ENCODE measurements around the gene RXFP3. TPM values are rescaled to one million over a fixed set of nuclear protein-coding genes. Genes with fewer than 3 reads are reported as not detected.
"Not testable (repeated sequence)": the region's sequence is repeated elsewhere in the genome, so short reads cannot be mapped to it uniquely, and the experiment has no call there.

The RXFP3 gene
- total and polyA plus RNA-seq, 7 experiments from 2014 or later: not detected

DNA sequence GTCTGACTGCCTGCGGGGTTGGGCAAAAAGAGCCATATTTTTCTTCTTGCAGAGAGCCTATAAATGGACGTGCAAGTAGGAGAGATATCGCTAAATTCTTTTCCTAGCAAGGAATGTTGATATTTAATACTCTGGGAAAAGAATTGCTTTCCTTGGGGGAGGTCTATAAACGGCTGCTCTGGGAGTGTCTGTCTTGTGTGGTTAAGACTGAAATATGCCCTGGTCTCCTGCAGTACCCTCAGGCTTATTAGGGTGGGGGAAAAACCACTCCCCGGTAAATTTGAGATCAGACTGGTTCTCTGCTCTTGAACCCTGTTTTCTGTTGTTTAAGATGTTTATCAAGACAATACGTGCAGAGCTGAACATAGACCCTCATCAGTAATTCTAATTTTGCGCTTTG, 29.9 kb upstream of the RXFP3 start:
- POLR2A ChIA-PET: not testable (repeated sequence)

DNA sequence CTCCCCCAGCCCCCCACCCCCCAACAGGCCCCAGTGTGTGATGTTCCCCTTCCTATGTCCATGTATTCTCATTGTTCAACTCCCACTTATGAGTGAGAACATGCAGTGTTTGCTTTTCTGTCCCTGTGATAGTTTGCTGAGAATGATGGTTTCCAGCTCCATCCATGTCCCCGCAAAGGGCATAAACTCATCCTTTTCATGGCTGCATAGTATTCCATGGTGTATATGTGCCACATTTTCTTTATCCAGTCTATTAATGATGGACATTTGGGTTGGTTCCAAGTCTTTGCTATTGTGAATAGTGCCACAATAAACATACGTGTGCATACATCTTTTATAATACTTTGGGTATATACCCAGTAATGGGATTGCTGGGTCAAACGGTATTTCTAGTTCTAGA, 21.3 kb upstream of the RXFP3 start:
- CTCF ChIA-PET; H3K36me3 Mint-ChIP-seq; H3K4me1 Mint-ChIP-seq; POLR2A ChIA-PET; H3K27ac ChIP-seq (ENCODE audit: low read depth, low read length); DNase-seq; H3K27ac Mint-ChIP-seq; H3K4me3 ChIP-seq (ENCODE audit: low read length); intact Hi-C loops (cut with micrococcal nuclease); H3K4me1 ChIP-seq (ENCODE audit: control insufficient read depth in 2 of 2, insufficient read depth in 2 of 2, low read length in 2 of 2); H3K27me3 ChIP-seq (ENCODE audit: control insufficient read depth in 2 of 2, insufficient read depth in 2 of 2, low read length in 2 of 2); H3K36me3 ChIP-seq (ENCODE audit: control insufficient read depth in 2 of 3, insufficient read depth in 3 of 3, low read length in 3 of 3); H3K9me3 ChIP-seq (ENCODE audit: control insufficient read depth in 2 of 3, low read length in 3 of 3); H3K4me3 Mint-ChIP-seq; ATAC-seq: not testable (repeated sequence)
- peaks cover 6 to 62% (median 36%) of the 10 kb centered on the region in 11 donors for H3K9me3 Mint-ChIP-seq
- peaks cover 0 to 18% (median 6%) of the 10 kb centered on the region in 5 donors for H3K27me3 Mint-ChIP-seq

More for the DNA sequence above, 29.9 kb upstream of the RXFP3 start:
- peaks cover 0 to 17% (median 0%) of the 10 kb centered on the region in 3 experiments for H3K9me3 ChIP-seq (ENCODE audit: control insufficient read depth in 2 of 3, low read length in 3 of 3)
- H3K4me1 Mint-ChIP-seq; H3K4me3 ChIP-seq (ENCODE audit: low read length); H3K27me3 ChIP-seq (ENCODE audit: control insufficient read depth in 2 of 2, insufficient read depth in 2 of 2, low read length in 2 of 2); H3K36me3 ChIP-seq (ENCODE audit: control insufficient read depth in 2 of 3, insufficient read depth in 3 of 3, low read length in 3 of 3); H3K27ac ChIP-seq (ENCODE audit: low read depth, low read length); H3K4me3 Mint-ChIP-seq; intact Hi-C loops (cut with micrococcal nuclease); H3K4me1 ChIP-seq (ENCODE audit: control insufficient read depth in 2 of 2, insufficient read depth in 2 of 2, low read length in 2 of 2); DNase-seq; H3K27ac Mint-ChIP-seq; ATAC-seq; H3K36me3 Mint-ChIP-seq; CTCF ChIA-PET: not testable (repeated sequence)
- peaks cover 6 to 70% (median 32%) of the 10 kb centered on the region in 11 donors for H3K9me3 Mint-ChIP-seq
- H3K27me3 Mint-ChIP-seq: peaks cover 4 to 20% (median 16%) of the 10 kb centered on the region in 5 donors

DNA sequence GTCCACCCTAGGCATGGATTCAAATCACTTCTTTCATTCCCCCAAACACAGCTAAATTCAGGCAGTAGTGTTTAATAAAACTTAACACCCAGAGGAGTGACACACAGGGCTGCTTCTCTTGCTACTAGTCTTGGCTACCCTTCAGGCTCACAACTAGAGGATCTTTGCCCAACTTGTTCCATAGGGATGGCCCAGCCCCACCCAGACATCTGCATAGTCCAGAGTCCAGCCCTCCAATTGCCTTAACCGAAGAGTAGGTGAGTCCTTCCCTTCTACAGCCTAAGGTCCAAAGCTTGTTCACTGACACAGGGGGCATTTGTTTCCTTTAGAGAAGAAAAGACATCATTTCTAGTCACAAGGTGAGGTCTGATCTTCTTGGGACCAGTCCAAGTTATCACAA, 15.2 kb upstream of the RXFP3 start:
- no peak for ATAC-seq
- H3K36me3 ChIP-seq (ENCODE audit: control insufficient read depth in 2 of 3, insufficient read depth in 3 of 3, low read length in 3 of 3): no peaks in the 10 kb centered on the region
- POLR2A ChIA-PET: no interaction called here
- intact Hi-C loops (cut with micrococcal nuclease): no loop called here
- Mint-ChIP-seq H3K4me1 (no peaks in the 10 kb centered on the region), H3K27me3 (peaks cover 2 to 31% (median 20%) of the 10 kb centered on the region in 5 donors), H3K27ac (no peak overlapping the region), H3K9me3 (peaks cover 0 to 48% (median 30%) of the 10 kb centered on the region in 11 donors), H3K4me3 (no peak overlapping the region), H3K36me3 (peaks cover 0 to 3% (median 0%) of the 10 kb centered on the region in 5 donors)
- no peaks in the 10 kb centered on the region for H3K4me1 ChIP-seq (ENCODE audit: control insufficient read depth in 2 of 2, insufficient read depth in 2 of 2, low read length in 2 of 2)
- H3K27me3 ChIP-seq (ENCODE audit: control insufficient read depth in 2 of 2, insufficient read depth in 2 of 2, low read length in 2 of 2): no peaks in the 10 kb centered on the region
- H3K9me3 ChIP-seq (ENCODE audit: control insufficient read depth in 2 of 3, low read length in 3 of 3): no peaks in the 10 kb centered on the region
- CTCF ChIA-PET: no interaction called here
- H3K4me3 ChIP-seq (ENCODE audit: low read length): no peak overlapping the region
- no peak for DNase-seq
- H3K27ac ChIP-seq (ENCODE audit: low read depth, low read length): no peak overlapping the region

DNA sequence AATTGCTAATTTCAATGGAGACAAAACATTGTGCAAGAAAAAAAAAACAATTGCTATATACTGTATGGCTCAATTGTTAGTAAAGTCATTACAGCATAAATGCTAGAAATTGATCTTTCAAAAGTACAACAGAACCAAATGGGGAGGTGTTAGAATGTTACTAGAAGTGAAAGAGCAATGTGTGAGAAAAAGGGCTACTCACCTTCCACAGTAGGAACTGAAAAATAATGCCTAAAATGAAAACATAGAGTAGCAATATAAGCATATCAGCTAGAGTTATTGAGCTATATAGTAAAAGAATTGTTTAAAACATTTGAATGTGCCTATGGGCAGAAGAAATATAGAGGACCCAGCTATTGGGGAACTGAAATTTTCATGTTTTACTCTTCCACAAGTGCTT, 10.9 kb upstream of the RXFP3 start:
- H3K4me3 ChIP-seq (ENCODE audit: low read length): no peak overlapping the region
- CTCF ChIA-PET: no interaction called here
- no peak overlapping the region for H3K27ac Mint-ChIP-seq
- H3K27me3 ChIP-seq (ENCODE audit: control insufficient read depth in 2 of 2, insufficient read depth in 2 of 2, low read length in 2 of 2): no peaks in the 10 kb centered on the region
- DNase-seq: no peak
- no peaks in the 10 kb centered on the region for H3K4me1 ChIP-seq (ENCODE audit: control insufficient read depth in 2 of 2, insufficient read depth in 2 of 2, low read length in 2 of 2)
- POLR2A ChIA-PET: interaction anchor here (0.6 kb wide), 1 partner anchor 359 kb away, joined by 4 read pairs; no protein-coding TSS in a partner anchor
- no peak overlapping the region for H3K27ac ChIP-seq (ENCODE audit: low read depth, low read length)
- no peaks in the 10 kb centered on the region for H3K36me3 ChIP-seq (ENCODE audit: control insufficient read depth in 2 of 3, insufficient read depth in 3 of 3, low read length in 3 of 3)
- H3K9me3 Mint-ChIP-seq: peaks cover 0 to 11% (median under 1%) of the 10 kb centered on the region in 11 donors
- peaks cover 4 to 28% (median 17%) of the 10 kb centered on the region in 5 donors for H3K27me3 Mint-ChIP-seq
- H3K36me3 Mint-ChIP-seq: no peaks in the 10 kb centered on the region
- ATAC-seq: no peak
- H3K9me3 ChIP-seq (ENCODE audit: control insufficient read depth in 2 of 3, low read length in 3 of 3): no peaks in the 10 kb centered on the region
- no peak overlapping the region for H3K4me3 Mint-ChIP-seq
- intact Hi-C loops (cut with micrococcal nuclease): no loop called here
- H3K4me1 Mint-ChIP-seq: no peaks in the 10 kb centered on the region

DNA sequence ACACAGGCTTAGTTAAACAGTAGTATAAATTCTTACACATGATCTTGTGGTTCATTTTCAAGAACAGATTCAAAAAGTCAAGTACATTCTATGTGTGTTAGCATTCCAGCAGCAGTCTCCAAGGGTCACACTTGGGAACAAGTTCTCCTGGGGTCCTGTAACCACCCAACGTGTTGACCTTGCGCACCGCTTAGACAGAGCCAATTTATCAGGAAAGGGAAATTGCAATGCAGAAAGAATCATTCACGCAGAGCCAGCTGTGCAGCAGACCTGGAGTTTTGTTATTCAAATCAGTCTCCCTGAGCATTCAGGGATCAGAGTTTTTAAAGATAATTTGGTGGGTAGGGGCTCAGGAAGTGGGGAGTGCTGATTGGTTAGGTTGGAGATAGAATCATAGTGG, 8.5 kb upstream of the RXFP3 start:
- ATAC-seq (no peak), DNase-seq (no peak)
- no peaks in the 10 kb centered on the region for H3K4me1 Mint-ChIP-seq
- no peaks in the 10 kb centered on the region for H3K36me3 Mint-ChIP-seq
- no peaks in the 10 kb centered on the region for H3K9me3 ChIP-seq (ENCODE audit: control insufficient read depth in 2 of 3, low read length in 3 of 3)
- no peak overlapping the region for H3K27ac Mint-ChIP-seq
- H3K27ac ChIP-seq (ENCODE audit: low read depth, low read length): no peak overlapping the region
- H3K9me3 Mint-ChIP-seq: no peaks in the 10 kb centered on the region
- no peak overlapping the region for H3K4me3 ChIP-seq (ENCODE audit: low read length)
- peaks cover 8 to 22% (median 14%) of the 10 kb centered on the region in 5 donors for H3K27me3 Mint-ChIP-seq
- intact Hi-C loops (cut with micrococcal nuclease): no loop called here
- no peaks in the 10 kb centered on the region for H3K4me1 ChIP-seq (ENCODE audit: control insufficient read depth in 2 of 2, insufficient read depth in 2 of 2, low read length in 2 of 2)
- H3K36me3 ChIP-seq (ENCODE audit: control insufficient read depth in 2 of 3, insufficient read depth in 3 of 3, low read length in 3 of 3): no peaks in the 10 kb centered on the region
- ChIA-PET POLR2A (no interaction called here), CTCF (no interaction called here)
- H3K4me3 Mint-ChIP-seq: no peak overlapping the region
- no peaks in the 10 kb centered on the region for H3K27me3 ChIP-seq (ENCODE audit: control insufficient read depth in 2 of 2, insufficient read depth in 2 of 2, low read length in 2 of 2)

DNA sequence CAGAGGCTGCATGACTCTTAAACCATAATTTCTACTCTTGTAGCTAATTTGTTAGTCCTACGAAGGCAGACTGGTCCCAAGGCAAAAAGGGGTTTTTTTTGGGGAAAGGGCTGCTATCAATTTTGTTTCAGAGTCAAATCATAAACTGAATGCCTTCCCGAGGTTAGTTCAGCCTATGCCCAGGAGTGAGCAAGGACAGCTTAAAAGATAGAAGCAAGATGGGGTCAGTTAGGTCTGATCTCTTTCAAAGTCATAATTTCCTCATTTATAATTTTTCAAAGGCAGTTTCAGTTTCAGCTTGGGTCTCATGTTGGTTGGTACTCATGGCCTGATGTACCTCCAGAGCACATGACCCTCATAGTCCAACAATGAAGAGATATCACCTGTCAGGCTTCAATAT, 7.9 kb upstream of the RXFP3 start:
- DNase-seq (no peak), ATAC-seq (no peak)
- intact Hi-C loops (cut with micrococcal nuclease): no loop called here
- H3K27me3 ChIP-seq (ENCODE audit: control insufficient read depth in 2 of 2, insufficient read depth in 2 of 2, low read length in 2 of 2): no peaks in the 10 kb centered on the region
- H3K9me3 ChIP-seq (ENCODE audit: control insufficient read depth in 2 of 3, low read length in 3 of 3): no peaks in the 10 kb centered on the region
- H3K27ac Mint-ChIP-seq: no peak overlapping the region
- ChIA-PET CTCF (no interaction called here), POLR2A (no interaction called here)
- H3K4me3 ChIP-seq (ENCODE audit: low read length): no peak overlapping the region
- H3K4me1 Mint-ChIP-seq: no peaks in the 10 kb centered on the region
- no peaks in the 10 kb centered on the region for H3K4me1 ChIP-seq (ENCODE audit: control insufficient read depth in 2 of 2, insufficient read depth in 2 of 2, low read length in 2 of 2)
- peaks cover 12 to 18% (median 15%) of the 10 kb centered on the region in 5 donors for H3K27me3 Mint-ChIP-seq
- H3K4me3 Mint-ChIP-seq: no peak overlapping the region
- no peak overlapping the region for H3K27ac ChIP-seq (ENCODE audit: low read depth, low read length)
- H3K36me3 Mint-ChIP-seq: no peaks in the 10 kb centered on the region
- no peaks in the 10 kb centered on the region for H3K9me3 Mint-ChIP-seq
- no peaks in the 10 kb centered on the region for H3K36me3 ChIP-seq (ENCODE audit: control insufficient read depth in 2 of 3, insufficient read depth in 3 of 3, low read length in 3 of 3)

DNA sequence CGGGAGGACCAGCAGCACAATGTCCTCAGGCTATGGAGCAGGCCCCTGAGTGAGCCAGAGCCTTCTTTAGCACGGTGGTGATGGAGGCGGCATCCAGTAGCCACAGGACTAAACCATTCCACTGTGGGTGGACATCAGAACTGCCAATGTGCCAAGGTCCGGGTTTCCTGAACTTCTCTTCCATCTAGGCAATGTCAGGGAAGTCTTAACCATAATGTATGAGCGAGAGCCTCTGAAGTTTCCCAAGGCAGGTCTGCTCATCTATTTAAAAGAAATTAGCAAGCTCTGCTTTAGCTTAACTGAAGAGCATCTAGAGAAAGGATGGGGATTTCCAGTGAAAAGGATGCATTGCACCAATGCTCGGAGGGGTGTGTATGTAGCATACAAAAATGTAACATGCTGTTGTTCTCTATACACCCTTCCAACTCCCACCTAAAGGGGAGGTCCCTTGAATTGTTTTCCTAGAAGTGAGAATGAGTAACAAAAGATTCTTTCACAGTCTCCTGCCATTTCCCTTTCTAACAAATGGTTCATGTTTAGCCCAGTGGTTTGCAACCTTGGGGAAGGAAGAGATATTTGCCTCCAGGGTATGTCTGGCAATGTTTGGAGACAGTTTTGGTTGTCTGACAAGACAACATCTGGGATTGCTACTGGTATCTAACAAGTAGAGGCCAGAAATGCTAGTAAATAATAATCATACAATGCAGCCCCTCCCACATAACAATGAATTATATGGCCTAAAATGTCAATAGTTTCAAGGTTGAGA, 6.1 kb upstream of the RXFP3 start:
- Mint-ChIP-seq H3K9me3 (no peaks in the 10 kb centered on the region), H3K4me3 (no peak overlapping the region), H3K27ac (no peak overlapping the region), H3K4me1 (no peaks in the 10 kb centered on the region), H3K27me3 (peaks cover 18 to 30% (median 21%) of the 10 kb centered on the region in 5 donors), H3K36me3 (no peaks in the 10 kb centered on the region)
- Histone ChIP-seq H3K4me3 (ENCODE audit: low read length) (no peak overlapping the region), H3K27ac (ENCODE audit: low read depth, low read length) (no peak overlapping the region), H3K9me3 (ENCODE audit: control insufficient read depth in 2 of 3, low read length in 3 of 3) (no peaks in the 10 kb centered on the region), H3K4me1 (ENCODE audit: control insufficient read depth in 2 of 2, insufficient read depth in 2 of 2, low read length in 2 of 2) (no peaks in the 10 kb centered on the region), H3K36me3 (ENCODE audit: control insufficient read depth in 2 of 3, insufficient read depth in 3 of 3, low read length in 3 of 3) (no peaks in the 10 kb centered on the region), H3K27me3 (ENCODE audit: control insufficient read depth in 2 of 2, insufficient read depth in 2 of 2, low read length in 2 of 2) (no peaks in the 10 kb centered on the region)
- CTCF ChIA-PET: no interaction called here
- intact Hi-C loops (cut with micrococcal nuclease): loop anchor here (10.0 kb wide), 2 partner anchors 195 to 1215 kb away; partner anchors contain the start of gene NPR3 (in 1 of the 2)
- POLR2A ChIA-PET: no interaction called here
- ATAC-seq (no peak), DNase-seq (no peak)

All from naive thymus-derived CD4-positive, alpha-beta T cell (primary cell).